Panc1 (cell line): Measurements from ENCODE around the gene C8A. TPM values are rescaled to one million over a fixed set of nuclear protein-coding genes. Genes with fewer than 3 reads are reported as not detected.

Experiments used
- ATAC-seq: fragments of 200-7000 bp; cut with Tn5 transposase; 2 replicates; pipeline ENCODE4 v1.9.1; 2020; ENCODE audit warnings: mild to moderate bottlenecking, moderate library complexity
- BruUV-seq: library from RNA; stranded (reverse); fragments of 400-500 nt; replicated peaks from 2 replicates; lab custom pipeline; 2021; lab: Mats Ljungman, UMichigan
- CTCF ChIA-PET: fragments of 300-600 bp; sonication (Branson Sonifier 250); formaldehyde crosslinking; loops from one replicate; lab custom pipeline; 2022; ENCODE audit warnings: antibody characterized with exemption; lab: Charles Lee
- POLR2A ChIA-PET: fragments of 300-600 bp; sonication (Branson Sonifier 250); formaldehyde crosslinking; loops from one replicate; lab custom pipeline; 2022; ENCODE audit warnings: antibody characterized with exemption; lab: Charles Lee
- DNase-seq: peaks from one replicate; pipeline ENCODE4 v3.0.0-alpha.2; 2010; ENCODE audit warnings: low read depth, low spot score
- H3K27ac ChIP-seq: 2 replicates; pipeline ENCODE4 v1.5.1; 2011; ENCODE audit warnings: mild to moderate bottlenecking, low read length, inconsistent platforms
- H3K27me3 ChIP-seq: fragments of 200-500 bp; sonication (Bioruptor generic); 2 replicates; pipeline ENCODE4 v1.6.0; 2014; ENCODE audit warnings: low read length, inconsistent platforms; ENCODE audit not compliant: control insufficient read depth, insufficient read depth
- H3K36me3 ChIP-seq: fragments of 200-500 bp; sonication (Bioruptor generic); 2 replicates; pipeline ENCODE4 v1.5.1; 2014; ENCODE audit warnings: inconsistent platforms, mild to moderate bottlenecking, low read length, moderate library complexity; ENCODE audit not compliant: control insufficient read depth, insufficient read depth
- H3K4me1 ChIP-seq: 2 replicates; pipeline ENCODE4 v1.5.1; 2011; ENCODE audit warnings: inconsistent platforms, mild to moderate bottlenecking, low read length, moderate library complexity; ENCODE audit not compliant: control insufficient read depth, insufficient read depth
- H3K4me3 ChIP-seq, 2 experiments: 2 replicates each; pipeline ENCODE4 v1.5.1; 2011 to 2012; ENCODE audit warnings: low read depth in 2 of 2, low read length in 2 of 2, mild to moderate bottlenecking in 2 of 2, inconsistent platforms in 1 of 2, moderate library complexity in 1 of 2
- H3K9me3 ChIP-seq: fragments of 200-500 bp; sonication (Bioruptor generic); 2 replicates; pipeline ENCODE4 v1.5.1; 2014; ENCODE audit warnings: low read depth, mild to moderate bottlenecking, inconsistent platforms, low read length, moderate library complexity; ENCODE audit not compliant: control insufficient read depth, insufficient read depth
- CTCF ChIP-seq: fragments of 450-650 bp; IDR thresholded peaks from 2 replicates; pipeline ENCODE4 v1.5.1; 2017; ENCODE audit warnings: mild to moderate bottlenecking
- POLR2AphosphoS5 ChIP-seq: IDR thresholded peaks from 2 replicates; pipeline ENCODE4 v1.6.1; 2012; ENCODE audit warnings: mild to moderate bottlenecking, low read depth, low read length, moderate library complexity
- REST ChIP-seq, 2 experiments: IDR thresholded peaks; 2 replicates each; pipeline ENCODE4 v1.6.1; 2011 to 2012; ENCODE audit warnings: low read depth in 2 of 2, control low read depth in 1 of 2, low read length in 1 of 2, mild to moderate bottlenecking in 1 of 2, moderate library complexity in 1 of 2; ENCODE audit not compliant: insufficient read depth in 1 of 2
- SIN3A ChIP-seq: IDR thresholded peaks from 2 replicates; pipeline ENCODE4 v1.6.1; 2012; ENCODE audit warnings: low read depth, mild to moderate bottlenecking, low read length, moderate library complexity, borderline replicate concordance; ENCODE audit not compliant: insufficient read depth
- TCF7L2 ChIP-seq: IDR thresholded peaks from 2 replicates; pipeline ENCODE4 v1.6.1; 2011; ENCODE audit warnings: mild to moderate bottlenecking, low read depth, low read length, inconsistent platforms
- in situ Hi-C: cut with HindIII; loops from 2 replicates; pipeline ENCODE4 v1.10.0; 2016; ENCODE audit warnings: low sequenced_read_pairs, low pct_unique_long_range_greater_than_20kb
- intact Hi-C: fragments of 100-400 bp; cut with micrococcal nuclease; formaldehyde crosslinking; loops from one replicate; pipeline ENCODE4 v1.10.0; 2022; ENCODE audit not compliant: unreplicated experiment
- total RNA-seq: library from RNA; stranded (reverse); gene quantifications from one replicate; pipeline ENCODE4 v1.2.1, GENCODE V29; 2021; ENCODE audit not compliant: unreplicated experiment

The C8A gene
- total RNA-seq, 1 experiment from 2014 or later, result not detected

- BruUV-seq, result no TSS peak
- ATAC-seq (no peak), DNase-seq (no peak)
- intact Hi-C loops (no loop called here), in situ Hi-C loops (no loop called here)
- Histone ChIP-seq H3K9me3 (no peaks in the 10 kb centered on the region), H3K4me1 (no peaks in the 10 kb centered on the region), H3K27me3 (no peaks in the 10 kb centered on the region), H3K36me3 (no peaks in the 10 kb centered on the region), H3K4me3 (no peak overlapping the region), H3K27ac (no peak overlapping the region)
- ChIA-PET CTCF (no interaction called here), POLR2A (no interaction called here)
- TF ChIP-seq CTCF (no peak), SIN3A (no peak), POLR2AphosphoS5 (no peak), REST (IDR thresholded peaks at IDR 0.05; ENCODE audit: insufficient read depth in 1 of 2, low read depth in 2 of 2, low read length in 1 of 2) (no peak), TCF7L2 (no peak)
Measured at GRCh38 chr1:56933161-56933560, 78.6 kb downstream of the C8A start.

GRCh38 chr1:56933606-56934005, 79.0 kb downstream of the C8A start:
- POLR2A ChIA-PET, result no interaction called here
- DNase-seq (no peak), ATAC-seq (no peak)
- Histone ChIP-seq H3K4me3 (no peak overlapping the region), H3K27ac (no peak overlapping the region), H3K9me3 (no peaks in the 10 kb centered on the region), H3K4me1 (no peaks in the 10 kb centered on the region), H3K36me3 (no peaks in the 10 kb centered on the region), H3K27me3 (no peaks in the 10 kb centered on the region)
- CTCF ChIA-PET, result no interaction called here
- no TSS peak for BruUV-seq
- intact Hi-C loops, result no loop called here
- no peak for TF ChIP-seq REST (IDR thresholded peaks at IDR 0.05; ENCODE audit: insufficient read depth in 1 of 2, low read depth in 2 of 2, low read length in 1 of 2)
- TF ChIP-seq SIN3A, result no peak
- in situ Hi-C loops, result no loop called here
